HEK293 (cell line): ENCODE measurements around the gene BTBD18.

Source experiments
- CTCF ChIA-PET: fragments of 350-600 bp; formaldehyde crosslinking; extraction: SDS; loops from one replicate; lab custom pipeline; 2021; ENCODE audit warnings: antibody characterized with exemption; lab: Yijun Ruan, JAX
- POLR2A ChIA-PET: fragments of 300-600 bp; formaldehyde crosslinking; extraction: SDS; loops from one replicate; lab custom pipeline; 2020; ENCODE audit warnings: antibody characterized with exemption, inconsistent platforms; lab: Yijun Ruan, JAX
- H3K27ac ChIP-seq: fragments of 200-500 bp; sonication (Bioruptor generic); 2 replicates; pipeline ENCODE4 v1.5.1; 2014; ENCODE audit warnings: low read depth, low read length, control low read depth, inconsistent platforms; ENCODE audit errors: extremely low read depth
- H3K36me3 ChIP-seq, 2 experiments: fragments of 200-500 bp in 1 of 2; sonication (Bioruptor generic) in 1 of 2; 1 replicate in 1 of 2; 2 replicates in 1 of 2; pipeline ENCODE4 v1.5.1; 2014 to 2017; ENCODE audit warnings: inconsistent platforms in 2 of 2, low read length in 2 of 2; ENCODE audit not compliant: control insufficient read depth in 2 of 2, insufficient read depth in 1 of 2
- H3K4me1 ChIP-seq: fragments of 200-500 bp; sonication (Bioruptor generic); 2 replicates; pipeline ENCODE4 v1.5.1; 2014; ENCODE audit warnings: mild to moderate bottlenecking, low read length, inconsistent platforms; ENCODE audit not compliant: control insufficient read depth, insufficient read depth
- H3K4me3 ChIP-seq: 2 replicates; pipeline ENCODE4 v1.5.1; 2011; ENCODE audit warnings: low read depth, mild to moderate bottlenecking, control low read depth, low read length, moderate library complexity
- H3K9me3 ChIP-seq: fragments of 200-500 bp; sonication (Bioruptor generic); 2 replicates; pipeline ENCODE4 v1.5.1; 2014; ENCODE audit warnings: low read depth, low read length, inconsistent platforms; ENCODE audit not compliant: control insufficient read depth, insufficient read depth
- MEIS1 ChIP-seq: sonication (generic); formaldehyde crosslinking; IDR thresholded peaks from 2 replicates; pipeline ENCODE4 v1.8.1; 2022; ENCODE audit warnings: missing genetic modification reagents, mild to moderate bottlenecking, borderline replicate concordance
- SETDB1 ChIP-seq: IDR thresholded peaks from one replicate; pipeline ENCODE4 v1.6.1; 2017; ENCODE audit warnings: mild to moderate bottlenecking, low read length, moderate library complexity, mixed read lengths; ENCODE audit not compliant: insufficient read length
- ZBTB20 ChIP-seq: fragments of 450-650 bp; formaldehyde crosslinking; IDR thresholded peaks from 2 replicates; pipeline ENCODE4 v1.5.1; 2016; ENCODE audit warnings: missing biosample characterization, missing genetic modification characterization
- ZNF157 ChIP-seq: fragments of 450-650 bp; formaldehyde crosslinking; IDR thresholded peaks from 2 replicates; pipeline ENCODE4 v1.5.1; 2016; ENCODE audit warnings: missing biosample characterization, missing genetic modification characterization
- ZNF521 ChIP-seq: fragments of 450-650 bp; formaldehyde crosslinking; IDR thresholded peaks from 2 replicates; pipeline ENCODE4 v1.5.1; 2017; ENCODE audit warnings: missing biosample characterization, mild to moderate bottlenecking, missing genetic modification characterization
- ZNF624 ChIP-seq: fragments of 450-650 bp; formaldehyde crosslinking; IDR thresholded peaks from 2 replicates; pipeline ENCODE4 v1.5.1; 2017; ENCODE audit warnings: missing biosample characterization, missing genetic modification characterization
- ZNF660 ChIP-seq: fragments of 450-650 bp; IDR thresholded peaks from 2 replicates; pipeline ENCODE4 v1.5.1; 2018; ENCODE audit warnings: missing biosample characterization, mild to moderate bottlenecking, missing genetic modification characterization
- ZNF670 ChIP-seq: fragments of 450-650 bp; formaldehyde crosslinking; IDR thresholded peaks from 2 replicates; pipeline ENCODE4 v1.5.1; 2016; ENCODE audit warnings: missing biosample characterization, missing genetic modification characterization, low read depth
- ZNF707 ChIP-seq: fragments of 450-650 bp; formaldehyde crosslinking; IDR thresholded peaks from 2 replicates; pipeline ENCODE4 v1.5.1; 2016; ENCODE audit warnings: missing biosample characterization, missing genetic modification characterization
- ZNF76 ChIP-seq: fragments of 450-650 bp; formaldehyde crosslinking; IDR thresholded peaks from 2 replicates; pipeline ENCODE4; 2016; ENCODE audit warnings: low read depth, missing biosample characterization, missing genetic modification characterization, borderline replicate concordance
- ZSCAN16 ChIP-seq: fragments of 450-650 bp; formaldehyde crosslinking; IDR thresholded peaks from 2 replicates; pipeline ENCODE4 v1.5.1; 2016; ENCODE audit warnings: missing biosample characterization, missing genetic modification characterization
- TF ChIP-seq, protein P1 (sequence below): fragments of 450-650 bp; formaldehyde crosslinking; IDR thresholded peaks from 2 replicates; pipeline ENCODE4 v1.5.1; 2017; ENCODE audit warnings: missing biosample characterization, missing genetic modification characterization
- TF ChIP-seq, protein P2 (sequence below): fragments of 450-650 bp; formaldehyde crosslinking; IDR thresholded peaks from 2 replicates; pipeline ENCODE4 v1.5.1; 2016; ENCODE audit warnings: missing biosample characterization, missing genetic modification characterization
- TF ChIP-seq, protein P3 (sequence below): fragments of 450-650 bp; formaldehyde crosslinking; IDR thresholded peaks from 2 replicates; pipeline ENCODE4 v1.5.1; 2016; ENCODE audit warnings: missing biosample characterization, missing genetic modification characterization
- TF ChIP-seq, protein P4 (sequence below): fragments of 450-650 bp; formaldehyde crosslinking; IDR thresholded peaks from 2 replicates; pipeline ENCODE4 v1.5.1; 2016; ENCODE audit warnings: missing biosample characterization, missing genetic modification characterization
- TF ChIP-seq, protein P5 (sequence below): fragments of 450-650 bp; formaldehyde crosslinking; IDR thresholded peaks from 2 replicates; pipeline ENCODE4 v1.5.1; 2016; ENCODE audit warnings: missing biosample characterization, missing genetic modification characterization
- TF ChIP-seq, protein P6 (sequence below): fragments of 450-650 bp; formaldehyde crosslinking; IDR thresholded peaks from 2 replicates; pipeline ENCODE4 v1.5.1; 2016; ENCODE audit warnings: missing biosample characterization, missing genetic modification characterization

BTBD18 gene

DNA sequence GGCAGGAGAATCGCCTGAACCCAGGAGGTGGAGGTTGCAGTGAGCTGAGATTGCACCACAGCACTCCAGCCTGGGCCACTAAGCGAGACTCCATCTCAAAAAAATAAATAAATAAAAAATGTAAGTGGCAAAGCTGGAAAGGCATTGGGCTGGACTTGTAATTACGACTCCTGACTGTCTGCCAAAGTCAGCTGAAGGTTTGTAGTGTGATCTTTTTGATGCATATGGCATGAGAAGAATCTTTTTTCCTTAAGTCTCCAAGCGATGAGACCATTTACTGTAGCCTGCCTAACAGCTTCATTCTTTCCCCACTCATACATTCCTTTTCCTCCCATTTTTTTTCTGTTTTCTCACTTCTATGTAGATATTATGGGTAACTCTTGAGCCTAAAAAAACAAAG lies 34.8 kb upstream of the BTBD18 start:
- POLR2A ChIA-PET: interaction anchor here (0.5 to 0.8 kb wide), 2 partner anchors 45 to 170 kb away, joined by 3 to 5 read pairs; partner anchors contain the start of gene SELENOH
- no peak overlapping the region for H3K4me3 ChIP-seq
- CTCF ChIA-PET: interaction anchor here (0.5 to 1.9 kb wide), 3 partner anchors 14 to 34 kb away, joined by 3 to 8 read pairs (median 5); no protein-coding TSS in a partner anchor
- peaks cover 0 to 5% of the 10 kb centered on the region in 2 experiments; a peak in 1 of 3 replicates for H3K36me3 ChIP-seq
- H3K27ac ChIP-seq: no peak overlapping the region
- TF ChIP-seq, protein P1, sequence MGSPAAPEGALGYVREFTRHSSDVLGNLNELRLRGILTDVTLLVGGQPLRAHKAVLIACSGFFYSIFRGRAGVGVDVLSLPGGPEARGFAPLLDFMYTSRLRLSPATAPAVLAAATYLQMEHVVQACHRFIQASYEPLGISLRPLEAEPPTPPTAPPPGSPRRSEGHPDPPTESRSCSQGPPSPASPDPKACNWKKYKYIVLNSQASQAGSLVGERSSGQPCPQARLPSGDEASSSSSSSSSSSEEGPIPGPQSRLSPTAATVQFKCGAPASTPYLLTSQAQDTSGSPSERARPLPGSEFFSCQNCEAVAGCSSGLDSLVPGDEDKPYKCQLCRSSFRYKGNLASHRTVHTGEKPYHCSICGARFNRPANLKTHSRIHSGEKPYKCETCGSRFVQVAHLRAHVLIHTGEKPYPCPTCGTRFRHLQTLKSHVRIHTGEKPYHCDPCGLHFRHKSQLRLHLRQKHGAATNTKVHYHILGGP: no peak
- no peak for TF ChIP-seq ZNF521 (tag by site-specific recombination)
- no peak for TF ChIP-seq MEIS1 (CRISPR knock-in tag)
- no peaks in the 10 kb centered on the region for H3K9me3 ChIP-seq
- no peaks in the 10 kb centered on the region; the same call in 1 of the 2 replicates for H3K4me1 ChIP-seq

DNA sequence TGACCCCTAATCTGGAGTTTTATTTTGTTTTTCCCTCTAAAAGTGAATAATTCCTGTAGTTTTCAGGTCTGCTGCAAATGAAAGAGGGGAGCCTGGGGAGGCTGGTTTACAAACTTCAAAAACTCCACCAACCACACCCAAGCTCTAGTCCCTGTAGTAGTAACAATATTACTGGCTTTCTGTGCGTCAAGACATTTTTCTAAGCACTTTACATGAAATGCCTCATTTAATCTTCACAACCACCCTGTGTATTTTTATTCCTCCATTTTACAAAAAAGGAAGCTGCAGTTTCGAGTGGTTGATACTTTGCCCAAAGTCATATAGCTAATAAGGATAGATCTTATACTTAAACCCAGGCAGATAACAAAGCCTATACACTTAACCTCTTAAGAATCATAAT lies 33.5 kb upstream of the BTBD18 start:
- no peaks in the 10 kb centered on the region; the same call in 1 of the 2 replicates for H3K4me1 ChIP-seq
- CTCF ChIA-PET: interaction anchor here (0.6 to 1.7 kb wide), 2 partner anchors 16 to 18 kb away, joined by 3 to 6 read pairs; no protein-coding TSS in a partner anchor

DNA sequence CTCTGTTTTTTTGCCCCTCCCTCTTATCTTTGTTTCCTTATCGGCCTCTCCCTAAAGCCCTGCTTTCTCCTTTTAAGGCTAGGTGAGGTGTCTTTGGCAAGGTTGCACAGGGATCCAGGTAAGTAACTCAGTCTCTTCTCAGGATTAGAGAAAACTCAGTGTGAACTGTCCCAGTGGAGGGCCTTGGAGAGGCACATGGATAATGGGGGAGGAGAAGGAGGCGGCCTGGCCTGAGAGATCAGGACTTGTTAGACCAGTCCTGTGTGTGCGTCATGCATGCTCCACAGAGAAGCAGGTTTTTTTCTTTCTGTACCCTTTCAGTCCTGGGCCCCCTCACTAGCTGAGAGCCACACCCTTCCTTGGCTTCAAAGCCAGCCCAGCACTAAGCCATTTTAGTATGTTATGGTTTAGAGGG lies 29.9 kb upstream of the BTBD18 start:
- Histone ChIP-seq H3K9me3 (no peaks in the 10 kb centered on the region), H3K36me3 (no peaks in the 10 kb centered on the region), H3K4me1 (peaks cover 12% of the 10 kb centered on the region; the same call in 1 of the 2 replicates), H3K4me3 (no peak overlapping the region), H3K27ac (no peak overlapping the region)
- ChIA-PET POLR2A (interaction anchor here (1.4 kb wide), 1 partner anchor 40 kb away, joined by 3 read pairs; the partner anchor contains the start of gene SELENOH), CTCF (interaction anchor here (0.9 to 2.6 kb wide), 3 partner anchors 18 to 20 kb away, joined by 3 to 13 read pairs (median 7); partner anchors contain the start of gene CTNND1)
- TF ChIP-seq, protein P2, sequence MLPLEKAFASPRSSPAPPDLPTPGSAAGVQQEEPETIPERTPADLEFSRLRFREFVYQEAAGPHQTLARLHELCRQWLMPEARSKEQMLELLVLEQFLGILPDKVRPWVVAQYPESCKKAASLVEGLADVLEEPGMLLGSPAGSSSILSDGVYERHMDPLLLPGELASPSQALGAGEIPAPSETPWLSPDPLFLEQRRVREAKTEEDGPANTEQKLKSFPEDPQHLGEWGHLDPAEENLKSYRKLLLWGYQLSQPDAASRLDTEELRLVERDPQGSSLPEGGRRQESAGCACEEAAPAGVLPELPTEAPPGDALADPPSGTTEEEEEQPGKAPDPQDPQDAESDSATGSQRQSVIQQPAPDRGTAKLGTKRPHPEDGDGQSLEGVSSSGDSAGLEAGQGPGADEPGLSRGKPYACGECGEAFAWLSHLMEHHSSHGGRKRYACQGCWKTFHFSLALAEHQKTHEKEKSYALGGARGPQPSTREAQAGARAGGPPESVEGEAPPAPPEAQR (tag by site-specific recombination): no peak
- TF ChIP-seq MEIS1 (CRISPR knock-in tag) (no peak), ZBTB20 (tag by site-specific recombination) (no peak)
- TF ChIP-seq, protein P3, sequence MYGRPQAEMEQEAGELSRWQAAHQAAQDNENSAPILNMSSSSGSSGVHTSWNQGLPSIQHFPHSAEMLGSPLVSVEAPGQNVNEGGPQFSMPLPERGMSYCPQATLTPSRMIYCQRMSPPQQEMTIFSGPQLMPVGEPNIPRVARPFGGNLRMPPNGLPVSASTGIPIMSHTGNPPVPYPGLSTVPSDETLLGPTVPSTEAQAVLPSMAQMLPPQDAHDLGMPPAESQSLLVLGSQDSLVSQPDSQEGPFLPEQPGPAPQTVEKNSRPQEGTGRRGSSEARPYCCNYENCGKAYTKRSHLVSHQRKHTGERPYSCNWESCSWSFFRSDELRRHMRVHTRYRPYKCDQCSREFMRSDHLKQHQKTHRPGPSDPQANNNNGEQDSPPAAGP (tag by site-specific recombination): no peak
- TF ChIP-seq, protein P4, sequence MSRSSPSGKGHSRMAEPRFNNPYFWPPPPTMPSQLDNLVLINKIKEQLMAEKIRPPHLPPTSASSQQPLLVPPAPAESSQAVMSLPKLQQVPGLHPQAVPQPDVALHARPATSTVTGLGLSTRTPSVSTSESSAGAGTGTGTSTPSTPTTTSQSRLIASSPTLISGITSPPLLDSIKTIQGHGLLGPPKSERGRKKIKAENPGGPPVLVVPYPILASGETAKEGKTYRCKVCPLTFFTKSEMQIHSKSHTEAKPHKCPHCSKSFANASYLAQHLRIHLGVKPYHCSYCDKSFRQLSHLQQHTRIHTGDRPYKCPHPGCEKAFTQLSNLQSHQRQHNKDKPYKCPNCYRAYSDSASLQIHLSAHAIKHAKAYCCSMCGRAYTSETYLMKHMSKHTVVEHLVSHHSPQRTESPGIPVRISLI (tag by site-specific recombination): no peak

More for the DNA sequence above, 33.5 kb upstream of the BTBD18 start:
- POLR2A ChIA-PET: no interaction called here
- Histone ChIP-seq H3K27ac (no peak overlapping the region), H3K4me3 (no peak overlapping the region), H3K9me3 (no peaks in the 10 kb centered on the region), H3K36me3 (no peaks in the 10 kb centered on the region)
- TF ChIP-seq SETDB1 (no peak), ZNF624 (tag by site-specific recombination) (no peak), ZNF670 (tag by site-specific recombination) (no peak), ZNF660 (tag by site-specific recombination) (no peak), ZNF157 (tag by site-specific recombination) (no peak), ZNF76 (tag by site-specific recombination) (no peak), ZNF707 (tag by site-specific recombination) (no peak), ZSCAN16 (tag by site-specific recombination) (no peak)
- TF ChIP-seq, protein P5, sequence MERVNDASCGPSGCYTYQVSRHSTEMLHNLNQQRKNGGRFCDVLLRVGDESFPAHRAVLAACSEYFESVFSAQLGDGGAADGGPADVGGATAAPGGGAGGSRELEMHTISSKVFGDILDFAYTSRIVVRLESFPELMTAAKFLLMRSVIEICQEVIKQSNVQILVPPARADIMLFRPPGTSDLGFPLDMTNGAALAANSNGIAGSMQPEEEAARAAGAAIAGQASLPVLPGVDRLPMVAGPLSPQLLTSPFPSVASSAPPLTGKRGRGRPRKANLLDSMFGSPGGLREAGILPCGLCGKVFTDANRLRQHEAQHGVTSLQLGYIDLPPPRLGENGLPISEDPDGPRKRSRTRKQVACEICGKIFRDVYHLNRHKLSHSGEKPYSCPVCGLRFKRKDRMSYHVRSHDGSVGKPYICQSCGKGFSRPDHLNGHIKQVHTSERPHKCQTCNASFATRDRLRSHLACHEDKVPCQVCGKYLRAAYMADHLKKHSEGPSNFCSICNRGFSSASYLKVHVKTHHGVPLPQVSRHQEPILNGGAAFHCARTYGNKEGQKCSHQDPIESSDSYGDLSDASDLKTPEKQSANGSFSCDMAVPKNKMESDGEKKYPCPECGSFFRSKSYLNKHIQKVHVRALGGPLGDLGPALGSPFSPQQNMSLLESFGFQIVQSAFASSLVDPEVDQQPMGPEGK (tag by site-specific recombination): no peak
- TF ChIP-seq, protein P6, sequence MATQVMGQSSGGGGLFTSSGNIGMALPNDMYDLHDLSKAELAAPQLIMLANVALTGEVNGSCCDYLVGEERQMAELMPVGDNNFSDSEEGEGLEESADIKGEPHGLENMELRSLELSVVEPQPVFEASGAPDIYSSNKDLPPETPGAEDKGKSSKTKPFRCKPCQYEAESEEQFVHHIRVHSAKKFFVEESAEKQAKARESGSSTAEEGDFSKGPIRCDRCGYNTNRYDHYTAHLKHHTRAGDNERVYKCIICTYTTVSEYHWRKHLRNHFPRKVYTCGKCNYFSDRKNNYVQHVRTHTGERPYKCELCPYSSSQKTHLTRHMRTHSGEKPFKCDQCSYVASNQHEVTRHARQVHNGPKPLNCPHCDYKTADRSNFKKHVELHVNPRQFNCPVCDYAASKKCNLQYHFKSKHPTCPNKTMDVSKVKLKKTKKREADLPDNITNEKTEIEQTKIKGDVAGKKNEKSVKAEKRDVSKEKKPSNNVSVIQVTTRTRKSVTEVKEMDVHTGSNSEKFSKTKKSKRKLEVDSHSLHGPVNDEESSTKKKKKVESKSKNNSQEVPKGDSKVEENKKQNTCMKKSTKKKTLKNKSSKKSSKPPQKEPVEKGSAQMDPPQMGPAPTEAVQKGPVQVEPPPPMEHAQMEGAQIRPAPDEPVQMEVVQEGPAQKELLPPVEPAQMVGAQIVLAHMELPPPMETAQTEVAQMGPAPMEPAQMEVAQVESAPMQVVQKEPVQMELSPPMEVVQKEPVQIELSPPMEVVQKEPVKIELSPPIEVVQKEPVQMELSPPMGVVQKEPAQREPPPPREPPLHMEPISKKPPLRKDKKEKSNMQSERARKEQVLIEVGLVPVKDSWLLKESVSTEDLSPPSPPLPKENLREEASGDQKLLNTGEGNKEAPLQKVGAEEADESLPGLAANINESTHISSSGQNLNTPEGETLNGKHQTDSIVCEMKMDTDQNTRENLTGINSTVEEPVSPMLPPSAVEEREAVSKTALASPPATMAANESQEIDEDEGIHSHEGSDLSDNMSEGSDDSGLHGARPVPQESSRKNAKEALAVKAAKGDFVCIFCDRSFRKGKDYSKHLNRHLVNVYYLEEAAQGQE (tag by site-specific recombination): no peak
